8988T (cell line): Measurements from ENCODE around the gene CYP2E1.
A peak's percentile ranks its signal among the peaks of the same experiment; 100 is the strongest.
"Not testable (repeated sequence)": the region's sequence is repeated elsewhere in the genome, so short reads cannot be mapped to it uniquely, and the experiment has no call there.

Source experiments
- DNase-seq: peaks from one replicate; pipeline ENCODE4 v3.0.0; 2011

Gene CYP2E1

DNA sequence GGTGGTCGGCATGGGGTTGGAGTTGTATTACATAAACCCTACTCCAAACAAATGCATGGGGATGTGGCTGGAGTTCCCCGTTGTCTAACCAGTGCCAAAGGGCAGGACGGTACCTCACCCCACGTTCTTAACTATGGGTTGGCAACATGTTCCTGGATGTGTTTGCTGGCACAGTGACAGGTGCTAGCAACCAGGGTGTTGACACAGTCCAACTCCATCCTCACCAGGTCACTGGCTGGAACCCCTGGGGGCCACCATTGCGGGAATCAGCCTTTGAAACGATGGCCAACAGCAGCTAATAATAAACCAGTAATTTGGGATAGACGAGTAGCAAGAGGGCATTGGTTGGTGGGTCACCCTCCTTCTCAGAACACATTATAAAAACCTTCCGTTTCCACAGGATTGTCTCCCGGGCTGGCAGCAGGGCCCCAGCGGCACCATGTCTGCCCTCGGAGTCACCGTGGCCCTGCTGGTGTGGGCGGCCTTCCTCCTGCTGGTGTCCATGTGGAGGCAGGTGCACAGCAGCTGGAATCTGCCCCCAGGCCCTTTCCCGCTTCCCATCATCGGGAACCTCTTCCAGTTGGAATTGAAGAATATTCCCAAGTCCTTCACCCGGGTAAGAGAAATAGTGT, at the start of gene CYP2E1:
TSS of gene CYP2E1 (plus strand) at position 407 of the 632 bp plus-strand sequence. CDS start at position 440, 33 bp downstream.
- no peak for DNase-seq

DNA sequence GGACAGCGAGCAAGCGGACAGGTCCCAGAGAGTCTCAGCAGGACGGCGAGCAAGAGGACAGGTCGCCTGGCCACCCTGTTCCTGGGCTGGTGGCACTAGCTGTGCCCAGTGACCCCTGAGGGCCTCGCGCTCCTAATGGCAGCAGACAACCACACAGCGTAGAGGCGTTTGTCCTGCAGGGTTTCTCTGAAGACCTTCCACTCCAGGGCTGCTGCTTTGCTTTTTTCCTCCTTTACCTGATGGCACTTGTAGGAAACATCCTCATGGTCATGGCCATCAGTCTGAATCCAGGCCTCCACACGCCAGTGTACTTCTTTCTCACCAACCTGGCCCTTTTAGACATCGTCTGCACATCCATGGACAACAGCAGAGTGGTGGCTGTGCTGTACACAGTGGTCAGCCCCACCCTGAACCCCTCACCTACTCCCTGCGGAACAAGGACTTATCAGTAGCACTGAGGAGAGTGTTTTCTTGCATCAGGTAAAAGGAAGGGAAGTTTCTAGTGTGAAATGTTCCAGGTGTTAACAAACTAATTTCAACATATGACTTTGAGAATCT, 46.0 kb upstream of the CYP2E1 start:
- no peak for DNase-seq

DNA sequence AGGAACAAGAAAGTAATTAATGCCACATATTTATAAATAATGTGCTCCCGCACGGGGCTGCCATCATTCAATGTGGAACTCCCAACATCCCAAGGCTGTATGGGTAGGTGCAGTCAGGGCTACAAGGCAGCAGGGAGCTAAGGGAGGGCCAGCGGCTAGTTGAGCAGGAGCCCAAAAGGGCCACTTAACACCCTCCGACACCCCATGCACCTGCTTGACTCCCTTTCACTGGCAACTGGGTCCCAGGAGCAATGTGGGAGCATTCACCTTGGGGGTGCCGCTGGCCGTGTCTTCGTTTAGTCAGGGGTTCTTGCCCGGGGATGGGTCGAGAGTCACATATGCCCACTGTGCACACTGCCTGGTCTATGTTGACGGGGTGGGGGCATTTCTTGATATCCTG, 45.5 kb upstream of the CYP2E1 start:
- DNase-seq: peak; percentile 10

DNA sequence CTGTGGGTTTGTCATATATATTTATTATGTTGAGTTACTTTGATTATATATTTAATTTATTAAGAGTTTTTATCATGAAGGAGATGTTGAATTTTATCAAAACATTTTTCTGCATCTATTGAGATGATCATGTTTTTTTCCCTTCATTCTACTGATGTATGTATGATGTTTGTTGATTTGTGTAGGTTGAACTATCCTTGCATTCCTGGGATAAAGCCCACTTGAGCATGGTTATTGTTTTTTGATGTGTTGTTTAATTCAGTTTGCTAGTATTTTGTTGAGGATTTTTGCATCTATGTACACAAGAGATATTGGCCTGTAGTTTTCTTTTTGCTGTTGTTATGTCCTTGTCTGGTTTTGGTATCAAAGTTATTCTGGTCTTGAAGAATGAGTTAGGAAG, 42.3 kb upstream of the CYP2E1 start:
- DNase-seq: no peak

- no peak for DNase-seq
These were observed 40.1 kb upstream of the CYP2E1 start for GRCh38 chr10:133487085-133487484.

DNA sequence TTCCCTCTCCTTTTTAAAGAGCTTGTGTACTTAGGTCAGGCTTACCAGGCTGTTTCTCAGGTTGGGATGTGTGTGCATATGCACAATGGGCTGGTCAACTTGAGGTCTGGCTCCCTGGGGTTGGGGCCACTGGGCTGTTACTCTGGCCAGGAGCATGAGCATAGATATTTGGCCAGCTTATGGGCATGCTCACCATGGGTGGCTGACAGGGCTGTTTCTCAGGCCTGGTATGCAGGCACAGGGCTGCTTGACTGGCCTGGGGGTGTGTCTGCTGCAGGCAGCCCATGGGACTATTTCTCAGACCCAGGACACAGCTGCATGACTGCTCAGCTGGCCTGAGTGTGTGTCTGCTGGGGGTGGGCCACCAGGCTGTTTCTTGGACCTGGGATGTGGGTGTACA, 38.8 kb upstream of the CYP2E1 start:
- DNase-seq: no peak

DNA sequence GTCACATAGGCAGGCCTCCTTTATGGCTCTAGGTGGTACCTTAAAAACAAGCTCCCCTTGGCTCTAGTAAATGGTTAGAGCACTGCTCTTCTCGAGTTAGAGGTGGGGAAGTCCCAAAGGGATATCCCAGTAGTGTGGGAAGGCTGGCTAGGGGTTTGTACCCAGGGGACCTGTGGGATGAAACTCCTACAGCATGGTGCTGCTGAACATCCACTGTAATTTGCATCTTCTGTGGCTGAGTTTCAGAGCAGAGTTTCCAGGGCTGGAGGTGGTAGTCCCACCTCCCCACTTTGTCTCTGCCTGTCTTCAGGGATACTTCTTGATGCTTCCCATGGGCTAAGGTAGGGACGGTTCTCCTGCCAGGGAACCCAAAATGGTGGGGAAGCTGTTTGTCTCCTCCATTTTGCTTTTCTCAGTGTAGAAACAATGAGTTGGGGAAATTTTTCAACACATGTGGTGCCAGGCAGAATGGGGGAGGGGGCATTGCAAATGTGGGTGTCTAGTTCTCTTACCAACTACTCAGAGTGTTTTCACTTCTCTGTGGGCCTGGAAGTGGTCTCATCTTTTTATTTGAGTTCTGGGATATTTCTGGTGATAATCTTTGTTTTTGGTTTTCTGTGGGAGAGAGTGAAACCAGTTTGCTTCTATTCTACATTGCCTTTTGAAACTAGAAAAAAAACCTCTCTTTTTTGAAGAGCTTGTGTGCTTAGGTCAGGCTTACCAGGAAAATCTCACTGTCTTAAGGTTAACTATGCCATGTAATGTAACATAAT, 37.2 kb upstream of the CYP2E1 start:
- no peak for DNase-seq

GRCh38 chr10:133493562-133493961, 33.6 kb upstream of the CYP2E1 start:
- DNase-seq: not testable (repeated sequence)

DNA sequence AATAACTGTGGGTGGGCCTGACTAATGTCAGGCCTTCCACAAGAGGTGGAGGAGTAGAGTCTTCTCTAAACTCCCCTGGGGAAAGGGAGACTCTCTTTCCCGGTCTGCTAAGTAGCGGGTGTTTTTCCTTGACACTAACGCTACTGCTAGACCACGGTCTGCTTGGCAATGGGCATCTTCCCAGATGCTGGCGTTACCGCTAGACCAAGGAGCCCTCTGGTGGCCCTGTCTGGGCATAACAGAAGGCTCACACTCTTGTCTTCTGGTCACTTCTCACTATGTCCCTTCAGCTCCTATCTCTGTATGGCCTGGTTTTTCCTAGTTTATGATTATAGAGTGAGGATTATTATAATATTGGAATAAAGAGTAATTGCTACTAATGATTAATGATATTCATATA, 29.8 kb upstream of the CYP2E1 start:
- DNase-seq: not testable (repeated sequence)

DNA sequence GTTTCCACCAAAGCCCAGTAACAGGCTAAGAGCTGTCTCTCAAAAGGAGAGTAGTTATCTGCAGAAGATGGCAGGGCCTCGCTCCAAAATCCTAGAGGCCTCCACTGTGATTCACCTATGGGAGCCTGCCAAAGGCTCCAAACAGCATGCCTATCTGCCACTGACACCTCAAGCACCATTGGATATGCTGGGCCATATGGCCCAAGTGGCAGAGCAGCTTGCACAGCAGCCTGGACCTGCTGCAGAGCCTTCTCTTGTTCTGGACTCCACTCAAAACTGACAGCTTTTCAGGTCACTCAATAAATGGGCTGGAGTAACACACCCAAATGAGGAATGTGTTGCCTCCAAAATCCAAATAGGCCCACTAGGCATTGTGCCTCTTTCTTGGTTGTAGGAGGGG, 28.0 kb upstream of the CYP2E1 start:
- DNase-seq: not testable (repeated sequence)

GRCh38 chr10:133500897-133501296, 26.3 kb upstream of the CYP2E1 start:
- DNase-seq: not testable (repeated sequence)

DNA sequence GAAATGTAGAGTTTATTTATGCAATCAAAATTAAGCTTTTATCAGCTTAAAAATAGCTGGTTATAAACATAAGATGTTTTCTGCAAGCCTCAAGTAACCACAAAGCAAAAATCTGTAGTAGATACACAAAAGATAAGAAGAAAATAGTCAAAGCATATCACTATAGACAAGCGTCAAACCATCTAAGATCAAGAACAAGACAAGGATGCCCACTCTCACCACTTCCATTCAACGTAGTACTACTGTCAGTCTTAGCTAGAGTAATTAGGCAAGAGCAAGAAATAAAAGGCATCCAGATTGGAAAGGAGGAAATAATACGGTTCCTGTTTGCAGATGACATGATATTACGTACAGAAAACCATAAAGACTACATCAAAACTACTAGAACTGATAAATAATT, 17.5 kb upstream of the CYP2E1 start:
- no peak for DNase-seq

DNA sequence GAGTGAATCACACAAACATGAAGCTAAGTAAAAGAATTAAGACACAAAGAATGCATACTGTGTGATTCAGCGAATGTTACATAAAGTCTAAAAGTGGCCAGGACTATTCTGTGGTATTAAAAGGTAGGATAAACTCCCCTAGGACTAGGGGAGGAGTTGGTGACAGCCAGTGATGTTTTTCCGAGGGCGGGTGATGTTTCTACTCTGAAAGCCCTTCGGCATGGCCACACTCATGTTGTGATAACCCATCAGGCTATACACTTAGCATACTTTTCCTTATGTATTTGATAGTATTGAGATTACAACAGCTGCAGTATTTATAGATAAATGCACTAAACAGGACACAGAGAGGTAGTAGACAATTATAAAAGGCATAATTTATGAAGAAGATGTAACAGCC, 15.8 kb upstream of the CYP2E1 start:
- no peak for DNase-seq

DNA sequence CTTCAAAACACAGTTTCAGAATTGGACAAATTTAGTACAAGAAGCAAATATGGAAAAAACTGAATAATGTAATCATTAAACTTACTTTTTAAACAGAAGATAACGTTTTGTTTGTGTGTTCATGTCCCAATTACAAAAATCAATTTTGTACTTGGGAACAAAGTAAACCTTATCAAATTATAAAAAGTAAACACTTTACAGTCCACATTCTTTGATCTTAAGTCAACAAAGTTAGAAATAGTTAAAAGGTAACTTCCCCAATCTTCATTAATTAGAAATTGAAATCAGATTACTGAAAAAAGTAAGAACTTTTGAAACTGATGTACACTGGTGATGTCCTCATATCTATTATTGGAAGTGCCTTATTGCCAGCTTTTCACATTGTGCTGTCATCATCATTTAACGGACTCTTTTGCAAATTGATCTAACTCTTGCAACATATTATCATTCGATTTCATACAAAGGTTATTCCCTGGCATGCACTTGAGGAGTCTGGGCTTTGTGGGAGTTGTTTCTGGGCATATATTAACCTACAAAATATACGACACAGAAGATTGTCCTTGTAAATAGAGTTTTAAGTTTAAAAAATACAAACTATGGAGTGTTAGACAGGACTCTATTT, 15.1 kb upstream of the CYP2E1 start:
- no peak for DNase-seq

GRCh38 chr10:133515471-133515870, 11.7 kb upstream of the CYP2E1 start:
- no peak for DNase-seq

DNA sequence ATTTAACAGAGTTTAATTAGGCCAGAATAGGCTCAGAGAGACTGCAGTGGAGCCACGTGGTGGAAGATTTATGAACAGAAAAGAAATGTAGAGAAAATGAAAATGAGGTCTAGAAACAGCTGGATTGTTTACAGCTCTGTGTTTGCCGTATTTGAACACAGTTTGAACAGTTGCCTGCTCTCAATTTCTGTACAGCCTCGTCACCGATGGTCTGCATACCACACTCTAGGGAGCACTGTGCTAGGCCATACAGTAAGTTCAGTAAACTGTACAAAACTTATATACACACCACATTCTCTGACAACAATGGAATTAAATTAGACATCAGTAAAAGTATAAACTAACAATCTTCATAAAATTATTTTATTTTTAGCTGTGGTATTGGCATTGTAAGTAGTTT, 11.1 kb upstream of the CYP2E1 start:
- DNase-seq: no peak

DNA sequence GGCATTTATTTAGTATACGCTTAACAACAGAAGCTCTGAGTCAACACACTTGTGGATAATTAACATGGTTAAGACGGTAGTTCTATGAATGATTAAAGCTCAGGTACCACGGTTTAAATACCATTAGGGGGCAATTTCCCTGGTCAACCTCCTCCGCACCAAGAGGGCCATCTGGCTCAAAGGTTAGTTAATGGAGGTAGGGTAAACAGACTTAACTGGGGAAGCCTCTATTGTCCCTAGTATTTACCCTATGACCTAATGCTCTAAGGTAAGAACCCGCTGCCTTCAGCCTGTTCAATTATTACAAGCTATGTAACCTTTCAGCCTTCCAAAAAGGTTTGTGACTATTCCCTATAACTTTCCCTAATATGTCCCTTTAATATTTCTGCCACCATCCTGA, 8.6 kb upstream of the CYP2E1 start:
- not testable (repeated sequence) for DNase-seq

DNA sequence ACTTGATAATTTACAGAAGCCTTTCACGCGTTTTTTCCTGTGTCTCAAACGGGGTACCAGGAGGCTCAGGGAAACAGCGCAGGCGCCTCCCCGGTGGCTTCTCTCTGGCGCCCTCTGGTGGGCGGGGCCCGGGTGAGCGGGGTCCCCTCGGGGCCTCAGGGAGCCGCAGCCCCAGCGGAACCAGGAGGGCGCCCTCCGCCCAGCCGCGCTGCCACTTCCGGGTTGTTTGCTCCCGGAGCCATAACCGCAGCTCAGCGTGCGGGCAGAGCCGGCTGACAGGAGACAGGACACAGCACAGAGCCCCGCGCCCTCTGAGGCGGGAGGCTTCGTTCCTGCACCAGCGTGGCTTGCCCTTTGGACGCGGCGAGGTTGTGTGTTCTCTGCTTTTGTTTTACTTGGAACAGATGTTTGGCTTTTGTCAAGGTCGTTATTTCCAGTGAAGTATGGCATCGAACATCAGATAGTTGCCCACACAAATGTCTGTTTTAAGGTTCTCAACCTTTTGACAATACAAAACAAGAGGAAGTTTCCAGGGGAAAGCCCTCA, 6.9 kb upstream of the CYP2E1 start:
- DNase-seq: peak; percentile 85

DNA sequence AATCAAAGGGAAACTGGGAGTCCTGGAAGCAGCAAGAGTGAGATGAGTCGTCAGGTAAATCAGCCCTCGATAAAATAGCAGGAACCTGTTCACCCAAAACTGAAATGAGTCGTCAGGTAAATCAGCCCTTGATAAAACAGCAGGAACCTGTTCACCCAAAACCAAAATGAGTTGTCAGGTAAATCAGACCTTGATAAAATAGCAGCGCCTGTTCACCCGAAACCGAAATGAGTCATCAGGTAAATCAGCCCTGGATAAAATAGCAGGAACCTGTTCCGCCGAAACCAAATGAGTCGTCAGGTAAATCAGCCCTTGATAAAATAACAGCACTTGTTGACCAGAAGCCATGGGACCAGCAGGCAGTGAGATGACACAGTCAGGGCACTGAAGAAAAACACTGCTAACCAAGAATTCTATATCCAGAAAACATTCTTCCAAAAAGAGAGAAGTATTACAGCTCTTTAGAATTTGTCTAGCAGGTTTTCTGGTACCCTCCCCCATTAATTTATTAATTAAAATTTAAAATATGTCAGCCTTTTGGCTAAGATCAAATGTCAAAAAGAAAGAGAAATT, 3.4 kb upstream of the CYP2E1 start:
- no peak for DNase-seq

DNA sequence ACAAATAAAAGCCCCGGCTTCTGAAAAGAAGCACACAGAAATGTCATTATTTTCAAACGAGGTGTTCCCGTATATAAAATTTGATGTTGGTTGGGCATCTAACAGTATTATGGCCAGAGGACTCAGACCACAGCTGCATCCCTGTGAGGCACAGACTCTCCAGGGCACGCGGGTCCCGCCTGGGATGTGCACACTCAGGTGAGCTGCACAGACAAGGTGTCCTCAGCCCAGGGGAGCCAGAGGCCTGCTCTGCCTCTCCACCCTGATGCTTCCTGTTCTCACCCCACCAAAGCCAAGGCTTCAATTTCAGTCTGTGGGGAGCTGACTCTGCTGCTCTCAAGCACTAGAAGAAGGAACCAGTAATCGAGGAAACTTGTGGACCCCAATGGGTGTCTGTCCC, 1.7 kb upstream of the CYP2E1 start:
- no peak for DNase-seq

- no peak for DNase-seq
These were observed 658 bp downstream of the CYP2E1 start for GRCh38 chr10:133527771-133528271.

DNA sequence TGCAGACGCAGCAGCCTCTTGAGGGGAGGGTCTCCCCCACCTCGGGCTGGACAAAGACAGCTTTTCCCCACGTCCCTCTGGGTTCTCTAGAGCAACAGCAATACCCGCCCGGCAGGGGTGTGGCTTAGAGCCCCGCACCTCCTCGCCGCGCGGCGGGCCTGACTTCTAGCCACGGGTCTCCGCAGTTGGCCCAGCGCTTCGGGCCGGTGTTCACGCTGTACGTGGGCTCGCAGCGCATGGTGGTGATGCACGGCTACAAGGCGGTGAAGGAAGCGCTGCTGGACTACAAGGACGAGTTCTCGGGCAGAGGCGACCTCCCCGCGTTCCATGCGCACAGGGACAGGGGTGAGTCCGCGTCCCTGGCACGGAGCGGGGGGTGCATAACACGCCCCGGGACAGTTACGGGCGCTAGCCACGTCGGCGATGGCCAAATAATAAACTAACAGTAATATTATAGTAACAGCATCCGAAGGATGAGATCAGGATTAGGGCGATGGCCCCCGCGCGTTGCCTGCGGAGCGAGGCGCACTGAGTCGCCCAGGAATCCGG, 1.2 kb downstream of the CYP2E1 start:
- no peak for DNase-seq
